Femur (tissue), 1 donor: Measurements from ENCODE around the gene IFNAR2.
"Not testable (repeated sequence)": the region's sequence is repeated elsewhere in the genome, so short reads cannot be mapped to it uniquely, and the experiment has no call there.

Source experiments
- DNase-seq: peaks from one replicate; pipeline ENCODE4 v3.0.0-alpha.2; 2017

Gene IFNAR2

DNA sequence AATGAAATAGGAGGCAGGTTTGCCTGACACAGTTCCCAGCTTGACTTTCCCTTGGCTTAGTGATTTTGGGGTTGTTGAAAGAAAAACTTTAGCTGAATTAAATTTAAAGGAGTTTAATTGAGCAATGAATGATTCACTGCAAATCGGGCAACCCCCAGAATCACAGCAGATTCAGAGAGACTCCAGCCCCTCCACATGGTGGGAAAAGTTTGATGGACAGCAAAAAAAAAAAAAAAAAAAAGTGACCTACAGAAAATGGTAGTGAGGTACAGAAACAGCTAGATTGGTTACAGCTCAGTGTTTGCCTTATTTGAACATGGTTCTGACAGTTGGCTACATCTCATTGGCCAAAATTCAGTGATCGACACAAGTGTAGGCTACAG is 12.6 kb upstream of the IFNAR2 start:
- no peak for DNase-seq

DNA sequence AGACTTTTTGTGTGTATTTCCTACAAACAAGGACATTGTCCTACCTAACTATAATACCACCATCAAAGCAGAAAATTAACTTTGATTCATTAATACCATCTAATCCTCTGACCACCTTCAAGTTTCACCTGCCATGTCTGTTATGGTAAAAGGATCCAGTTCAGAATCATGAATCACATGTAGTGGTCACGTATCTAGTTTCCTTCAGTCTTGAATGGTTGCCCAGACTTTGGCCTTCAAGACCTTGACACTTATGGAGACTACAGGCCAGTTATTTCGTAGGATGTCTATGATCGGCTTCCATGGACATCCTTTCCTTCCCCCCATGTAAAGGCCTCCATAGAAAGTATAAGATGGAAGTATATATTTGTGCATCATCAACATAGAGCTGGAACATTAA is 10.4 kb upstream of the IFNAR2 start:
- DNase-seq: no peak

DNA sequence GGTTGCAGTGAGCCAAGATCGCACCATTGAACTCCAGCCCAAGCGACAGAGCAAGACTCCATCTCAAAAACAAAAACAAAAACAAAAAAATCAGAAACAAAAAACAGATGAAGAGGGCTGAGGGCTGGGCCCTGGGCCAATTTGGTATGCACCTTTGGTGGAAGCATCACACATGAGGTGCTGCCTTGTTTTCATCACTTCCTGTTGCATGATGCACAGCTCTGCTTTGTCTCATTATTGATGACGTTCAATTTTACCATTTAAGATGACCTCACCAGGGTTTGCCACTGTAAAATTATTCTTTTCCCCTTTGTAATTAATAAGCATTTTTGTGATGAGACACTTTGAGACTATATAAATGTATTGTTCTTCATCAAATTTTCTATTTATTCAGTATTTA is 9.8 kb upstream of the IFNAR2 start:
- no peak for DNase-seq

DNA sequence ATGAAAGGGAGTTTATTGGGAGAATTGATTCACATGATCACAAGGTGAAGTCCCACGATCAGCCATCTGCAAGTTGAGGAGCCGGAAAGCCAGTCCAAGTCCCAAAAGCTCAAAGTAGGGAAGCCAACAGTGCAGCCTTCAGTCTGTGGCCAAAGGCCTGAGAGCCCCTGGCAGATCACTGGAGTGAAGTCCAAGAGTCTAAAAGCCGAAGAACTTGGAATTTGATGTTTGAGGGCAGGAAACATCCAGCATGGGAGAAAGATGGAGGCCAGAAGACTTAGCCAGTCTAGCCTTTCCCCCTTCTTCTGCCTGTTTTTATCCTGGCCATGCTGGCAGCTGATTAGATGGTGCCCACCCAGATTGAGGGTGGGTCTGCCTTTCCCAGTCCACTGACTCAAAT is 4.4 kb upstream of the IFNAR2 start:
- DNase-seq: not testable (repeated sequence)

DNA sequence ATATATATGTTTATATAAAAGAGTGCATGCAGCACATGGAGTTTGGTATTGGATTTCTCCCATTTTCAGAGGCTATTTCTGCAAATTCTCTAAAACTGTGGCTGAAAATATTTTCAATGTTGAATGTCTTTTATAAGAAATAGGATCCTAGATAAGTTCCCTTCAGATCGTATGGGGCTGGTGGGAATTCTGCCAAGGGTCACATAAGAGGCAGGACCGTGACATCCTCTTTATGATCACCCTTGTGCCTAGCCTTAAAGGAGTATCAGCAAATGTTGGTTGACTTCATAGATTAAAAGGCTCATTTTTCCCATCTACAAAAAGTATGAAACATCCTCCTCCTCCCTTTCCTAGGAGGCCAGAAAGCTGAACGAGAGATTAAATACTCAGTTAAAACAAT is 1.3 kb upstream of the IFNAR2 start:
- no peak for DNase-seq

DNA sequence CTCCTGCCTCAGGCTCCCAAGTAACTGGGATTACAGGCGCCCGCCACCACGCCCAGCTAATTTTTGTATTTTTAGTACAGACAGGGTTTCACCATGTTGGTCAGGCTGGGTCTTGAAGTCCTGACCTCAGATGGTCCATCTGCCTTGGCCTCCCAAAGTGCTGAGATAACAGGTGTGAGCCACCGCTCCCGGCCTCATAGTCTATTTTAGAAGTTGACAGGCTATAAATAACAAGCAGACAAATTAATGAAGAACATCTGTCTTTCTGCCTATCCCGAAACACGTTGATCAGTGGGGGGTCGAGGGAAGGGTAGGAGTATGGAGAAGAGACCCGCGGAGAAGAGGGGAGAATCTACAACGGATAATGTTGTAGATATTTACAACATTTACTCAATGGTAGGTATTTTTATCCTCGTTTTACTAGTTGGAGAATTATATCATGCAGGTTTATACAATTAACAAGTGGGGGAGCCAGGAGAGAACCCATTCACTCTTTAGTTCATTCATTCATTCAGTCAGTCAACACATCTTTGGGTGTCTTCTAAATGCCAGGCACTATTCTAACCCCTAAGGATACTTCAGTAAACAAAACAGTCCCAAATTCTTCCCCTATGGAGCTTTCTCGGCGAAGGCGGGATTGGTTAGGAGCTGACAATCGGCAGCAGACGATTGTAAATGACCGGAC is 497 bp upstream of the IFNAR2 start:
- DNase-seq: no peak

DNA sequence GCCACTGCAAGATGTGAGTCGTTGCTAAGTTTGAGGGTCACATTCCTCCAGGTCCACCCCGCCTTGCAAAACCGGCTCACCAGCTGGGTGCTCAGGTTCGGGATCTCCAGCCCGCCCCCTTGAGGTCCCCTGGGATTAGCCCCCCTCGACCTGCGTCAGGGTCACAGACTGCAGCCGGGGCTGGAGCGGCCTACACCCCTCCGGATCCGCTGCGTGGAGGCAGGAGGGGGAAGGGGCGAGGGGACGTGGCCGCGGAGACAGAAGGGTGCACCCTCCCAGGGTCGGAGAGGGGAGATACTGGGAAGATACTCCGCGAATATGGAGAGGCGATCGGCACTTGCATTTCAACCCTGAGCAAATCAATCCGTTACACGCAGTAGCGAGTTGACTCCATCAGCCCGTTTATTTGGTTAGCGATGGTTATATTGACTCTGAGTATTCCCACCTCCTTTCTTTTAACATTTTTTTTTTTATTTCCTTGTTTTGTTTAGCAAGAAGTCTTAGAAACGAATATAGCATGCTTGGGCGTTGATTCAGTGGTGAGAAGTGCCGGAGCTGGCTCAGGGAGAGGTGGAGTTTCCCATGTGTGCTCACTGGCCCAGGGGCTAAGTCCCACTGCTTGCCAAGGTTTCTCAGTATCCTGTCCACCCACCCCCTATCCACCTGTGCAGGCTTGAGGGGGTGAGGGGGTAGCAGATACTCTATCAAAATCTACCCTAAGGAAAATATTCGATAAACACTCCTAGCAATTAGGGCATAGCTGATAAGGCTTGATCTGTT is 997 bp downstream of the IFNAR2 start:
- peak; percentile 72 for DNase-seq

DNA sequence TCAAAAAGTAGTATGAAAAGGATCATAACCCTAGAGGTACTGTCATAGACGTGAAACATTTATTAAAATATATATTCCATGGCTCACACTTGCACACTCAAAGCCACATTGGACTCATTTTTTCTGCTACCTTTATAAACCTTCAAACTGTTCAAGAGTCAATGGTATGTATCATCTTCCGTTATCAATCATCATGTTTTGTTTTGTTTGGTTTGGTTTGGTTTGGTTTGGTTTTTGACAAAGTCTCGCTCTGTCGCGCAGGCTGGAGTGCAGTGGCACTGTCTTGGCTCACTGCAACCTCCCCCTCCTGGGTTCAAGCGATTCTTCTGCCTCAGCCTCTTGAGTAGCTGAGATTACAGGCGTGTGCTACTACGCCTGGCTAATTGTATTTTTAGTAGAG is 1.8 kb downstream of the IFNAR2 start:
- no peak for DNase-seq

DNA sequence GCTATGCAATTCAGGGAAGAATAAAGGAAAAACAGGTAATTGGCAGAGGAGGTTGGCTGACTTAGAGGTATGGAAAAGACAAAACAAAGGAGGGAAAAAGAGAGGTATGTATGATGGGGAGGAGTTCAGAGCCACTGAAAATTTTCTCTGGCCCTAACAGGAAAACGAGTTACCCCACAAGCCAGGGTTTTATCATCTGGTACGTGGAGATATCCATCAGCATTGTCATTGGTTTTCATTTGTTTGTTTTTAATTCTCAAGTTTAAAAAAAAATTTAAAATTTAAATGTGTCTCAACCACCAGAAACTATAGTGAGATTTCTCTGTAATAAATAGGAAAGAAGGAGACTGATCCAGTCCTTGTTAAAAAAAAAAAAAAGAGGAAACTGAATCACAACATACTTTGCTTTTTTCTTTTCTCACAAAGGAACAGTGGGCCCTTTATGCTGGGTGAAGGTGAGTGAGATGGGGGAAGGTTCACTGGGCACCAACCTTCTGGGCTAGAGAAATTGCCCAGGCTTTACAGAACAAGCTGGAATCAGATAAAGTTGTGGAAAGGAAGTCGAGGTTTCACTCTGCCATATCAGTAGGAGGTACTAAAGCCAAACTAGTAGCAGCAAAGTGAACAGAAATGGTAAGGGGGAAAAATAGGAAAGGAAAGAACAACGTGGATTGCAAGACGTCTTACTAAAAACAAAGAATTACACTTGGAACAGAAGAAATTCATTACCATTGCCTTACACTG is 2.7 kb downstream of the IFNAR2 start:
- DNase-seq: no peak

DNA sequence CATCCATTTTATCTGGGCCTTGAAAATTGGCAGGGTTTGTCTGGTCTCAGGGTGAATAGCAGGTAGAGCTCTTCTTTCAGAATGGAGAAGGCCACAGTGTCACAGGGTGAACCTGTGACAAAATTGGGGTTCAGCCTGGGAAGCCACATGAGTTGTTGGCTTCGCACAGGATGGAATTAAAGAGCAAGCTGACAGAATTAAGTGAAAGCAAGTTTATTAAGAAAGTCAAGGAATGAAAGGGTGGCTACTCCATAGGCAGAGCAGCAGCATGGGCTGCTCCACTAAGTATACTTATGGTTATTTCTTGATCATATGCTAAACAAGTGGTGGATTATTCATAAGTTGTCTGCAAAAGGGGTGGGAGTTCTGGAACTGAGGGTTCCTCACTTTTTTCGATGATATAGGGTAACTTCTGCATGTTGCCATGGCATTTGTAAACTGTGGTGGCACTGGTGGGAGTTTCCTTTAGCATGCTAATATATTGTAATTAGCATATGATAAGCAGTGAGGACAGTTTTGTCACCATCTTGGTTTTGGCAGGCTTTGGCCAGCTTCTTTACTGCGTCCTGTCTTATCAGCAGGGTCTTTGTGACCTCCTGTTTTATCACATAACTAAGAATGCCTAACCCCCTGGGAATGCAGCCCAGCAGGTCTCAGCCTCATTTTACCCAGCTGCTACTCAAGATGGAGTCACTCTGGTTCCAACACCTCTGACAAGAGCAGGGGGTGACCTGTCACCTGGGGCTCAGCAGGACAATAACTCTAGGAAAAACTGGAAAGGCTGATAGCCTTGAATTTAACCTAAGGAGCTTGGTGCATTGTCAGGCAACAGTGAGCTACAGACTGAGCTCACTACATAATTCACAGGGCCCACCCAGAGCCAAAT is 5.1 kb downstream of the IFNAR2 start:
- DNase-seq: no peak

DNA sequence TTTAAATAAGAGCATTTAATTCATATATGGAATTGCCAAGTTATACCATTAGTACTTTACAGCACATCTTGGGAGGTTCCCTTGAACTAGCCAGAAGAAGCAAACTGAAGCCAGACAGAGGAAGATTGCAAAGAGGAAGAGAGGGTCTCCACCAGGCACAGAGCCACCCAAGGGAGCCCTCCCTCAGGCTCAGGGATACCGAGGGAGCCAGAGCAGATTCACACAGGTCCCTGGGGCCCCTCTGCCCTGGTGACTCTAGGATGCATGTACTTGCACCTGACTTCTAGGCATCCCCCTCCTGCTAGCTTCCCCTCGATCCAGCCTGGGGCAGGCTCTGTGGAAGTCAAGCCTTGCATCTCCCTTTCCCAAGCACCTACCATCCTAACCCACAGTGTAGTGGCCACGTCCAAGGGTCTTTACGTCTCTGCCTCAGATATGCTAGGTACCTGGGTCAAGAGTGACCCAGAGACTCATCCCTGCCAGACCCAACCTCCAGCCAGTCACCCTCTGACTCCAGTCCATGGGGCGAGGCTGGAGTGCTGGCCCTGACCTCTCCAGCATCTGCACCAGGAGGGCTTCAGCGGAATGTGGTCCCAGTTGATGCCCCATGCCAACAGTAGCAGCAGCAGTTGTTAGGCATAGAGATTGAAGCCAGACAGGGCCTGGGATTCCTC is 6.4 kb downstream of the IFNAR2 start:
- no peak for DNase-seq

DNA sequence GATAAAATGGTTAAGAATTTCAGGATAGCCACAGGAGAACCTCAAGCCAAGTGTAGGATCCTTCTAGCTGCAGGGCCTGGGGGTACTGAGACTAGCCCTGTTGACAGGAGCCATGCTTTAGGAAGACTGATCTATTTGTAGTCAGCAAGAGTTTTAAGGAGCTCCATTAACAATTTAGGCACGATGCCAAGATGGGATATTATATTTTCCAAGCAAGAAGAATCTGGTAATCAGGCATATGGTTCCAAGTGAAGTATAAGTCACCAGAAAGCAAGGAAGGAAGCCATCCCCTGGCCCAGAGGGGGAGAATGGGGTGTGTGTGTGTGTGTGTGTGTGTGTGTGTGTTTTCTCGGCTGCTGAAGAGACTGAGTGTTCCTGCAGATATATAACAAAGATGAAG is 7.0 kb downstream of the IFNAR2 start:
- DNase-seq: no peak

DNA sequence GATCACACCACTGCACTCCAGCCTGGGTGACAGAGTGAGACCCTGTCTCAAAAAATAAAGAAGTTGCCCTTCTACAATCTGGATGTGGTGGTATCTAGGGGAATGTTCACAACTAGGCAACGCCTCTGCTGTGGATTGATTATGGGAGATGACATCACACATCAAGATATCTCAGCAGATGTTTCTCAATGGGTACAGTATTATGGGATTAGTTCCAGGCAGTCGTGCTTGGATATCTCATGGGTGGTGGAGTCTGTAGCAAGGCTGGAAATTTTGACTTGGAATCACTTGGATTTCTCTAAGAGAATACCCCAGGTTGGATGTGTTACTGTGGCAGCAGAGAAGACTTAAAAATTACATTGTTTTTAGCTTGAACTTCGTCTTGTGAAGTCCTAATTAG is 7.7 kb downstream of the IFNAR2 start:
- DNase-seq: no peak

DNA sequence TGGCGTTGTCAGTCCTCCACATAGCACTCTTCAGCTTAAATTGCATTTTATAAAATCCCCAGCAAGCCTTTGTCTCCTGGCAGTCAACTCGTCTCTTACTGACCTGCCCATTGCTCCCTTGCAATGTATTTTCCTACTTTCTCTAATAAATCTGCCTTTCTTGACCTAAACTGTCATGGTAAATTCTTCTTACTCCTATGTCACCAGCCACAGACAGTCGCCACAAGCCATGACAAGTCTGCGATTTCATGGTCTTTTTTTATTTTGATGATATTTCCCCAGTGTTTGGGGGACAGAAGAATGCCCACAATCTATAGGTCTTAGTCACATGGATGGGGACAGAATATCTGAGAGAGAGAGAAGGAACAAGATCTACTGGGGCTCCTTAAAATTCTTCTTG is 8.4 kb downstream of the IFNAR2 start:
- no peak for DNase-seq

DNA sequence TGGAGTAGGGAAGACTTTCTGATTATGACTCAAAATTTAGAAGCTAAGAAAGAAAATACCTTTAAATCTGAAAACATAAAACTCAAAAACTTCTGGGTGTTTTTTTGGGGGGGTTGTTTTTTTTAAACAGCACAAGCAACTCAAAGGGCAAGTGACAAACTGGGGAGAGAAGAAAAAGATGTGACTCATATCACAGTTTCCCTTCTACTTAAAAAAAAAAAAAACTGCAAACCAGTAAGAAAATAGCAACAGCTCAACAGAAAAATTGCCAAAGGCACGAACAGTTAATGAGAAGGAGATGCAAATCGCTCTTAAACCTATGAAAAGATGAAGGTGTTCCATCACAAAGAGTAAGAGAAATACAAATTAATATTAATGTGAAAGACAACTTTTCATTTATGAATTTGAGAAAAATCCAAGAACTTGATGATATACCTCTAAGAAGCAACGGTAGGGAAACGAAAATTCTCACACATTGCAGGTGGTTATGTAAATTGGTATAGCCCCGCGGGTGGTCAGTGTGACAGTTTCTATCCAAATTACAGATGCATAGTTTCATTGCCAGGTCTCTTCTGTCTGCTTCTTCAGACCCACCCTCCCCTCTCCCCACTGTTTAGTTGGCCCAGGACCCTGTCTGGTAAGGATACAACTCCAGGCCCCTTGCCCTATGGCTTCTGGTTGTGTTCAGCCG is 9.0 kb downstream of the IFNAR2 start:
- no peak for DNase-seq

DNA sequence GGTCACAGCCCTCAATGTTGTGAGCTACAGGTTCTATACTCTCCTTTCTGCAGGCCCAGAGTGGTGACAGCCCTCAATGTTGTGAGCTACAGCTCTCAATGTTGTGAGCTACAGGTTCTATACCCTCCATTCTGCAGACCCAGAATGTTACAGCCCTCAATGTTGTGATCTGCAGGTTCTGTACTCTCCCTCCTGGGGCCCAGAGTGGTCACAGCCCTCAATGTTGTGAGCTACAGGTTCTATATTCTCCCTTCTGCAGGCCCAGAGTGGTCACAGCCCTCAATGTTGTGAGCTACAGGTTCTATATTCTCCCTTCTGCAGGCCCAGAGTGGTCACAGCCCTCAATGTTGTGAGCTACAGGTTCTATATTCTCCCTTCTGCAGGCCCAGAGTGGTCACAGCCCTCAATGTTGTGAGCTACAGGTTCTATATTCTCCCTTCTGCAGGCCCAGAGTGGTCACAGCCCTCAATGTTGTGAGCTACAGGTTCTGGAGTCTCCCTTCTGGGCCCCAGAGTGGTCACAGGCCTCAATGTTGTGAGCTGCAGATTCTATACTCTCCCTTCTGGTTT is 9.9 kb downstream of the IFNAR2 start:
- not testable (repeated sequence) for DNase-seq

DNA sequence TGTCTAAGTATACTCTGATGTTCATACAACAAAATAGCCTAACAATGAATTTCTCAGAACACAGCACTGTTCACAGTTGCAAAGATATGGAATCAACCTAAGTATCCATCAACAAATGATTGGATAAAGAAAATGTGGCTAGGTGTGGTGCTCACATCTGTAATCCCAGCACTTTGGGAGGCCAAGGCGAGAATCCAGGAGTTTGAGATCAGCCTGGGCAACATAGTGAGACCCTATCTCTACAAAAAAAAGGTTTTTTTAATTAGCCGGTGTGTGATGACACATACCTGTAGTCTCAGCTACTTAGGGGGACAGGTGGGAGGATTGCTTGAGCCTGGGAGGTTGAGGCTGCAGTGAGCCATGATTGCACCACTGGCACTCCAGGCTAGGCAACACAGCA is 10.7 kb downstream of the IFNAR2 start:
- DNase-seq: no peak

DNA sequence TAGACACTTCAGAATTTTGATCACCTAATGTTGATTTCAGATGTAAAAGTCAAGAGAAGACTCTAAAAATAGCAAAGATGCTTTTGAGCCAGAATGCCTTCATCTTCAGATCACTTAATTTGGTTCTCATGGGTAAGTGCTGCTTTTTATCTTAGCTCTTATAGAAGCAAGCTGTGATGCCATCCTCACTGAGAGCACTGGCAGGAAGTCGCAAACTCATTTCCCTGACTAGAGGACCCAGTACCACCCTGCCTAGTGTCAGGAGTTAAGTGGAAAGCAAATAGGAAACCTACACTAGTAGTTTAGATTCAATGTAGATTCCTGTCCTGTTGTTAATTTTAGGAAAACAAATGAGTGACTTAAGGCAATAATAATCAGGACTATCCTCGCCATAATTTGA is 12.1 kb downstream of the IFNAR2 start:
- DNase-seq: no peak

DNA sequence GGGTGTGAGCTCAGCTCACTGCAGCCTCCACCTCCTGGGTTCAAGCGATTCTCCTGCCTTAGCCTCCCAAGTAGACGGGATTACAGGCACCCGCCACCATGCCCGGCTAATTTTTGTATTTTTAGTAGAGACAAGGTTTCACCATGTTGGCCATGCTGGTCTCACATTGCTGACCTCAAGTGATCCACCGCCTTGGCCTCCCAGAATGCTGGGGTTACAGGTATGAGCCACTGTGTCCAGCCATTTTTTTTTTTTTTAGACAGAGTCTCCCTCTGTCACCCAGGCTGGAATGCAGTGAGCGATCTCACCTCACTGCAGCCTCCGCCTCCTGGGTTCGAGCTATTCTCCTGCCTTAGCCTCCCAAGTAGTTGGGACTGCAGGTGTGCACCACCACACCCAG is 13.1 kb downstream of the IFNAR2 start:
- DNase-seq: not testable (repeated sequence)

DNA sequence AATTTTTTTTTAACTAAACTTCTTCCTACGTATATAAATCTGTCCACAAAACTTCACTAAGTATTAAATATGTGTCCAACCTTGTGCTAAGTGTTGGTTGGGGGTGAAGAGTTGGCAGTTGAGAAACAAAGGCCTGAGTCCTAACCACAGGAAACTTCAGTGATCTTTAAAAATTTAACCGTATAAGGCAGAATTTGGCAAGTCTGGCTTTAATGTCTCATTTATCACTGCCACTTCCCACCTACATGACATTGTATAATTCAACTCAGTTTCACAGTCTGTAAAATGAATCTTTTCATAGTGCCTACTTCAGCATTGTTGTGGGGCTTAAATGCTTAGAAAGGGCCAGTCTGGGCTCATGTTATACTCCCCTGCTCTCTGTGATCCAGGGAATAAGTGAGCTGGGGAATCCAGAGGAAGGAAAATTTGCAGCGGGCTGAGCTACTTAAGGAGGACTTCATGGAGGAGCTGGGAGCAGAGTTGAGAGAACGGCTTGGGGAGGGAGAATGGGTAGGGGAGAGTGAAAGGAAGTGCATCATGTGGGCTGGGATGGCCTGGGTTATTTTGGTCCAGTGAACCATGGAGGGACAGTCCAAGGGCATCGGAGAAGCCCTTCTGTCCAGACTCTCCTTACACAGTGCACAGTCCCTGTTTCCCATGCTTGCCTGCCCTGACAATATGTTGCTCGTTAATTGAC is 14.5 kb downstream of the IFNAR2 start:
- DNase-seq: no peak

DNA sequence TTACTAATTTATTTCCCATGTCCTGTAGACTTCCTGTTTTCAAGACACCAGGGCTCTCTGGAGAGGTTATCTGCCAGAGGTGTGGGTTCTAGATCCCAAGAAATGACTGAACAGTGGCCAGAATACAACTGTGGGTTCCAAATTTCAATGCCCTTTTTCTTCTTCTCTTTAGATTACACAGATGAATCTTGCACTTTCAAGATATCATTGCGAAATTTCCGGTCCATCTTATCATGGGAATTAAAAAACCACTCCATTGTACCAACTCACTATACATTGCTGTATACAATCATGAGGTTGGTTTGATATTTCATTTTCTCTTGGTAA is 15.0 kb downstream of the IFNAR2 start:
- DNase-seq: no peak
